WTC11 (cell line): Measurements from ENCODE around the gene CAMK2G. TPM values are rescaled to one million over a fixed set of nuclear protein-coding genes. Genes with fewer than 3 reads are reported as not detected.

Experiments used
- ATAC-seq: fragments of 200-7000 bp; cut with Tn5 transposase; 2 replicates; pipeline ENCODE4 v1.10.0; 2021; ENCODE audit warnings: mild to moderate bottlenecking, moderate library complexity
- CTCF ChIA-PET: fragments of 300-600 bp; sonication (Branson Sonifier 250); formaldehyde crosslinking; loops from one replicate; lab custom pipeline; 2021; ENCODE audit warnings: antibody characterized with exemption; lab: Charles Lee
- POLR2A ChIA-PET: fragments of 350-600 bp; sonication (Branson Sonifier 250); formaldehyde crosslinking; loops from one replicate; lab custom pipeline; 2021; ENCODE audit warnings: antibody characterized with exemption; lab: Charles Lee
- DNase-seq: peaks from one replicate; pipeline ENCODE4 v3.0.0; 2021; ENCODE audit warnings: low spot score
- H3K27ac Mint-ChIP-seq: 2 replicates; pipeline ENCODE4 v1.8.0; 2021; ENCODE audit warnings: mixed read lengths
- H3K27me3 Mint-ChIP-seq: 2 replicates; pipeline ENCODE4 v1.8.0; 2021; ENCODE audit warnings: low read depth, mild to moderate bottlenecking, moderate library complexity, mixed read lengths
- H3K36me3 Mint-ChIP-seq: 2 replicates; pipeline ENCODE4 v1.8.0; 2021; ENCODE audit warnings: mixed read lengths
- H3K4me1 Mint-ChIP-seq: 2 replicates; pipeline ENCODE4 v1.8.0; 2022; ENCODE audit warnings: mixed read lengths
- H3K4me3 Mint-ChIP-seq: 2 replicates; pipeline ENCODE4 v1.8.0; 2021; ENCODE audit warnings: mild to moderate bottlenecking, moderate library complexity, mixed read lengths
- H3K9me3 Mint-ChIP-seq: 2 replicates; pipeline ENCODE4 v1.8.0; 2021; ENCODE audit warnings: mixed read lengths
- AFF4 ChIP-seq: sonication (generic); formaldehyde crosslinking; IDR thresholded peaks from 2 replicates; pipeline ENCODE4 v1.8.1; 2023; ENCODE audit warnings: mild to moderate bottlenecking, missing genetic modification reagents, borderline replicate concordance
- AR ChIP-seq: fragments of 250-450 bp; sonication (Bioruptor Pico); IDR thresholded peaks from 2 replicates; pipeline ENCODE4 v1.9.0; 2021; ENCODE audit warnings: mild to moderate bottlenecking
- ARID4B ChIP-seq: sonication (generic); formaldehyde crosslinking; IDR thresholded peaks from 2 replicates; pipeline ENCODE4 v1.8.0; 2023; ENCODE audit warnings: missing genetic modification reagents, mild to moderate bottlenecking, borderline replicate concordance
- ERG ChIP-seq: fragments of 250-450 bp; sonication (Bioruptor Pico); IDR thresholded peaks from 2 replicates; pipeline ENCODE4 v1.8.0; 2021; ENCODE audit warnings: mild to moderate bottlenecking
- ETV6 ChIP-seq: sonication (generic); formaldehyde crosslinking; IDR thresholded peaks from 2 replicates; pipeline ENCODE4 v1.8.1; 2022; ENCODE audit warnings: mild to moderate bottlenecking, missing genetic modification reagents
- HMGXB4 ChIP-seq: sonication (generic); formaldehyde crosslinking; IDR thresholded peaks from 2 replicates; pipeline ENCODE4 v1.8.1; 2023; ENCODE audit warnings: mild to moderate bottlenecking, moderate library complexity, missing genetic modification reagents
- JUN ChIP-seq: sonication (generic); formaldehyde crosslinking; IDR thresholded peaks from 2 replicates; pipeline ENCODE4 v1.8.0; 2023; ENCODE audit warnings: mild to moderate bottlenecking, missing genetic modification reagents
- MYBL2 ChIP-seq: sonication (generic); formaldehyde crosslinking; IDR thresholded peaks from 2 replicates; pipeline ENCODE4 v1.8.1; 2023; ENCODE audit warnings: mild to moderate bottlenecking, moderate library complexity, missing genetic modification reagents
- NFE2L1 ChIP-seq: sonication (generic); formaldehyde crosslinking; IDR thresholded peaks from 2 replicates; pipeline ENCODE4 v1.8.1; 2023; ENCODE audit warnings: missing genetic modification reagents
- NR3C1 ChIP-seq: sonication (generic); formaldehyde crosslinking; conservative IDR thresholded peaks from 2 replicates; pipeline ENCODE4 v1.8.1; 2023; ENCODE audit warnings: low read depth, mild to moderate bottlenecking, missing genetic modification reagents
- PRDM15 ChIP-seq: sonication (generic); formaldehyde crosslinking; IDR thresholded peaks from 2 replicates; pipeline ENCODE4 v1.8.0; 2022; ENCODE audit warnings: missing genetic modification reagents
- SOX15 ChIP-seq: fragments of 250-450 bp; sonication (Bioruptor Pico); IDR thresholded peaks from 2 replicates; pipeline ENCODE4 v1.9.0; 2021; ENCODE audit warnings: mild to moderate bottlenecking
- ZBTB21 ChIP-seq: sonication (generic); formaldehyde crosslinking; IDR thresholded peaks from 2 replicates; pipeline ENCODE4 v1.8.1; 2023; ENCODE audit warnings: mild to moderate bottlenecking, missing genetic modification reagents, borderline replicate concordance
- ZNF232 ChIP-seq: sonication (generic); formaldehyde crosslinking; IDR thresholded peaks from 2 replicates; pipeline ENCODE4 v1.8.0; 2022; ENCODE audit warnings: mild to moderate bottlenecking, missing genetic modification reagents
- ZNF317 ChIP-seq: sonication (generic); formaldehyde crosslinking; IDR thresholded peaks from 2 replicates; pipeline ENCODE4 v1.8.1; 2023; ENCODE audit warnings: low read depth, mild to moderate bottlenecking, moderate library complexity, missing genetic modification reagents, borderline replicate concordance
- ZNF416 ChIP-seq: fragments of 250-450 bp; sonication (Bioruptor Pico); IDR thresholded peaks from 2 replicates; pipeline ENCODE4 v1.9.0; 2021; ENCODE audit warnings: mild to moderate bottlenecking, inconsistent platforms
- ZNF423 ChIP-seq: fragments of 250-450 bp; sonication (Bioruptor Pico); IDR thresholded peaks from 2 replicates; pipeline ENCODE4 v2.1.2; 2022; ENCODE audit warnings: mild to moderate bottlenecking, moderate library complexity
- ZNF671 ChIP-seq: fragments of 250-450 bp; sonication (Bioruptor Pico); IDR thresholded peaks from 2 replicates; pipeline ENCODE4 v1.8.0; 2021; ENCODE audit warnings: mild to moderate bottlenecking
- total RNA-seq: library from RNA; stranded (reverse); gene quantifications from 3 replicates; pipeline ENCODE4 v1.2.3, GENCODE V29; 2021

The CAMK2G gene
- total RNA-seq, 1 experiment from 2014 or later, result 34.9 TPM

- TF ChIP-seq AR (no peak), JUN (CRISPR knock-in tag) (no peak), MYBL2 (CRISPR knock-in tag) (no peak), HMGXB4 (CRISPR knock-in tag) (no peak), ZNF416 (CRISPR knock-in tag) (no peak), ZNF671 (CRISPR knock-in tag) (no peak)
These were observed 3.3 kb upstream of the CAMK2G start (continued) for GRCh38 chr10:73877533-73878160.

- Mint-ChIP-seq H3K4me3 (no peak overlapping the region), H3K27ac (no peak overlapping the region), H3K36me3 (peaks cover 7% of the 10 kb centered on the region; the same call in 1 of the 2 replicates), H3K4me1 (peaks cover 36% of the 10 kb centered on the region), H3K27me3 (no peaks in the 10 kb centered on the region; the same call in 1 of the 2 replicates), H3K9me3 (no peaks in the 10 kb centered on the region)
- ChIA-PET POLR2A (no interaction called here), CTCF (interaction anchor here (1.0 to 3.4 kb wide), 5 partner anchors 9 to 27 kb away, joined by 3 to 37 read pairs (median 4); no protein-coding TSS in a partner anchor)
- ATAC-seq (no peak), DNase-seq (no peak)
- TF ChIP-seq ZBTB21, result no peak
- TF ChIP-seq SOX15 (CRISPR knock-in tag), result no peak
- no peak for TF ChIP-seq PRDM15
- TF ChIP-seq NFE2L1 (CRISPR knock-in tag), result no peak
- no peak for TF ChIP-seq ZNF232 (CRISPR knock-in tag)
- TF ChIP-seq AFF4 (CRISPR knock-in tag), result no peak
- TF ChIP-seq ZNF317 (CRISPR knock-in tag), result no peak
- TF ChIP-seq NR3C1 (CRISPR knock-in tag), result no peak
- TF ChIP-seq ARID4B (CRISPR knock-in tag), result no peak
- no peak for TF ChIP-seq ZNF423
- no peak for TF ChIP-seq ETV6 (CRISPR knock-in tag)
- no peak for TF ChIP-seq ERG (CRISPR knock-in tag)
- no peak for TF ChIP-seq JUN (CRISPR knock-in tag)
These were observed 2.6 kb upstream of the CAMK2G start for GRCh38 chr10:73876971-73877370.
